Endothelial cell of hepatic sinusoid (primary cell): Measurements from ENCODE around the gene AFF3.

ENCODE experiments used
- in situ Hi-C: cut with HindIII; loops from 2 replicates; pipeline ENCODE4 v1.10.0; 2017; ENCODE audit warnings: low sequenced_read_pairs

Gene AFF3

DNA sequence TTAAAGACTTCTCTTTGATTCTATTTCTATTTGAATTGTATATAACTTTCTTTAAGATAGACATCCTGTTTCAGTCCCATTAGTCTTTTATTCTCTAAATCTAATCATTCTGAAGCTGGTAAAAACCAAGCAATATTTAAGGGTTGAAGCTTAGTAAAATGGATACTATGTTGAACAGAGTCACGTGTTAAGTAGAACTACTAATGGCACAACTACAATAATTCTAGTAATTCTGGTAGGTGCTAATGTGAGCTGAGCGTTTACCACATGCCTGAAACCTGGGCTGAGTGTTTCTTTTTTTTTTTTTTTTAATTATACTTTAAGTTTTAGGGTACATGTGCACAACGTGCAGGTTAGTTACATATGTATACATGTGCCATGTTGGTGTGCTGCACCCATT is 8.9 kb upstream of the AFF3 start:
- in situ Hi-C loops = no loop called here

DNA sequence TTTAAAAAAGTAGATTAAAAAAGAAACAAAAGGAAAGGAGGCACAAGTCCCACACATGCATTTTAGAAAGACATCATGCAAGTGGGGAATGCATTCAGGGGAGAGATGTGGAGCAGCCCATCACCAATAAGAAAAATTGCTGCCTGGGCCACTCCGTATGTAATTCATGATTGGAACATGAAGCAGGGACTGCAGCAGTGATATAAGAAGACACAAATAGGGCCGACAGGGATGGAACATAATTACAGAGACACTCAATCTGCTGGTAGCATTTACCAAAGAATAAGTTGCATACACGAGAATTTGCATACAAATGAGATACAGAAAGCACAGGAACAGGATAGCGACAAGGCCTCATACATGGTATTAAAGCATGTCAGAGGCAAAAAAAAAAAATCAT is 6.5 kb upstream of the AFF3 start:
- in situ Hi-C loops = no loop called here

DNA sequence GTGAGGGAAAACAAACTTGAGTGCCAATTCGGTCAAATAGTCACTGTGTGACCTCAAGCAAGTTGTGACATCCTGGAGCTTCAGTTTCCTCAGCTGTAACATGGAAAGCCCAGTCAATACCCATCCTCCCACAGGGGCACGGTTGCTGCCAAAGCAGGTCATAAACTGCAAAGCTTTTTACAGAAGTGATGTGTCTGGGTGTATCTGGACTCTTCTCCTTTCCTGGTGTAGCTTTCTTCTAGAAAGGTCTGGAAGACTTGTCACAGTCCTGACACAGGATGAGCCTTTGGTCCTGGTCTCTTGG is 4.2 kb upstream of the AFF3 start:
- in situ Hi-C loops = no loop called here

DNA sequence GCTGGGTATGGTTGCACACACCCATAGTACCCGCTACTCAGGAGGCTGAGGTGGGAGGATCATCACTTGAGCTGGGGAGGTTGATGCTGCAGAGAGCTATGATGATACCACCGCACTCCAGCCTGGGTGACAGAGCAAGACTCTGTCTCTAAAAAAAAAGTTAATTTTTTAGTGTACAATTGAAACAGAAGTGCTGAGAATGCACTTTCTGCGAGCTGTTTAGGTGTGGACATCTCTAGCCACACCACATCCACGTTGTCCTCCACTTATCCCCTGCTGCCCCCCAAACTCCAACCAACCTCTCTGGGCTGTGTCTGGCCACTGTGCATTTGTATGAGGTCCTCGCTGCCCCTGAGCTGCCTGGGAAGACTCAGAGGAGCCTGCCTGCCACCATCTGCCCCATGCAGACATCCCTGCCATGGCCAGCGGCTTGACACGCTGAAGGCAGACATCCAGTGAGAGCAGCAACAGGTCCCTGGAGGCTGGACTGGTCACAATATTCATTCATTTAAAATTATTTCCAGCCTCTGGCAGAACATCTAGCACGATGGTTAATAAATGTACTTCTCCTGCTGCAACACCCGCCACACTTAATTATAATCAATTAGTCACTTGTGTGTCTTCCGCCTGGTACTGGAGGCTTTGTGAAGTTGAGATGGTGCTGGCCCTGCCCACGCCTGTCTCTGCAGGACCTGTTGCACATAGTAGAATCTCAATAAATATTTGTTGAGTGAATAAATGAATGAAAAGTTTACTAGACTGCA is 3.7 kb upstream of the AFF3 start:
- in situ Hi-C loops = no loop called here

DNA sequence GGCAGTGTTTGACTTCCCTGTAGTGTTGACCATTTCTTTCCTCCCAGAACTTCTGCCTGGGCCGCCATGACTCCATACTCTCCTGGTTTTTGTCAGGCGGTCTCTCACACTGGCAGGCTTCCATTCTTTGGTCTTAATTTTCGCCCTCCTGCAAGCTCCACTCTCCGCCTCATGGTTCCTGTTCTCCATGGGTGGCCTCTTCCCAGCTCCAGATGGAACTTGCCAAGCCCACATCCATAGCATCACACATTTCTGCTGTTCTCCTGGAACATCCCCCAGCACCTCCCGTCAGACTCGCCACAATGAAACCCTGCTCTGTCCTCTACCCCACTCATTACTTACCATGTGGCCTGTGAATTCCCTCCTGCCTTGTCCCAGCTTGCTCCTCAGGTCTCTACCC is 896 bp upstream of the AFF3 start:
- in situ Hi-C loops = no loop called here

DNA sequence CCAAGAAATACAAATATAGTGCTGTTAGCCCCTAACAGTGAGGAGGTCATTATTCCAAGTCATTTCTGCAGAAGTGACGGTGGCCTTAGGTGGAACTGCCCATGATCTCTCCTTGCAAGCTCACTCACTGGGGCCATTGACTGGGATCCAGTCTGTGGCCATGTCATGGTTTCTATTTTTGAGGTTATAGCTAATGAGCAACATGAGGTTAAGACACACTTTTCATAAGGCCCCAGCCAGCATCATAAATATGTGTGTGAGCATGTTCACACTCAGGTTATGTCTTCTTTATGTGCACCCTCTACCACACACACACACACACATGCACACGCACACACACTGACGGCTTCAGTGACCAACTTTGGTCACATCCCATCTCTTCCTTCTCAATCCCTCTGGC is 484 bp downstream of the AFF3 start:
- in situ Hi-C loops = no loop called here

DNA sequence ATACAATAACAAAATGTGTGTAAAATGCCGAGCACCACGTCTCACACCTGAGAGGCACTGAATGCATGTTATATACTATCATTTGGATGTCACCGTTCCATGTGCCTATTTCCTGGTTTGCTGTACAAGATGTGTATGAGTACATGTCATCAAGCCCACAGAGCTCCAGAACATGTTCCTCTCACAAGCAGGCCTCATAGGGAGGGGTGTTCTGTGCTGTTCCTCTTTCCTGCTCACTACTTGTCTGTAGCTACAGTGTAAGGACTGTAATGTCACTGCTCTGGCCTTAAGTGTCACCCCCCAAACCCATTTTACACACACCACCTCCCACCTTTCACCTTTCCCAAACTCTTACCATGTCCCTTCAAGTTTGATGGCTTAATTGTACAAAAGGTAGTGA is 1.8 kb downstream of the AFF3 start:
- in situ Hi-C loops = no loop called here

DNA sequence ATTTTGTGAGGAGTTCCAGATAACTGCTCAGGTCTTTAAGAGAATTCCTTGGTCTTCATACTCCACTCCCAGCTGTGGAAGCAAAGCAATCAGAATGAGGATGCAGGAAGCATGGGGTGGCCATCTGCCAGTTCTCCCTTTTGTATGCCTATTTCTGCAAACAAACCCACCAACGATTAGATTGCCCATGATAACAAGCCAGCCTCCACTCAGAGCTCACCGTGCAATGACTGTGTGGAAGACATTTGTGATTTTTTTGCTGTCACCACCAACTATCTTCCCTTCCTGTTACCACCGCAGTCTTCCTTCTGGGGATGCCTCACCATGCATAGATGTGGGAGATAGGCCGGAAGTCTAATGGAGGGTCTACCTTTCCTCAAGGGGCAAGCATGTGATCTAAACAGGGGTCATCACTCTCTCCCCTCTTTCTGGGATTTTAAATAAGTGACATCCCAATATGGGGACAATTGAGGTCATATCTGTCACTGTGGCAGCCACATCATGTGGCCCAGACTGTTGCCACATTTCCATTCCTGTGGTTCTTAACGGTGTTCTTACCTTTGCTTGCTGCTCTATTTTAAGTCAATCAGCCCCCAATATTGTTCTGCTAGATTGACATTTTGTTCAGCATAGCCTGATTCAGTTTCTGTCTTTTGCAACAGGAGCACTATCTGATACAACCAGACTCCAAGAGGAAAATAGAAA is 4.4 kb downstream of the AFF3 start:
- in situ Hi-C loops = no loop called here

DNA sequence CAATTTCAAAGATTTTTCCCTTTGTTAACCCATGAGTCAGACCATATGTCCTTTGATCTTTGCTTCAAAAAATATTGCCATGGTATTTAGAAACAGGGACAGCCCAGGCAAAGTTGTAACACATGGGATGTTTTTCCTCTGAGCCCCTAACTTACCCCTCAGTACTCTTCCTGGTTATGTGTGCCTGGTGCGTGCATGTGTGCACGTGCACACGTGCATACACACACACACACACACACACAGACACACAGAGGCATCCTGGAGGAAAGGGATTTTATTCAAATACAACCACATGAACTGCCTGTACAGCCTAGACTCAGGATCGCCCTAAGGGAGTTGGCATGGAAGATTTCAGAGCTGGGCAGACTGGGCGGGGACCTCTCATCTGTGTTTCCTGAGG is 5.1 kb downstream of the AFF3 start:
- in situ Hi-C loops = no loop called here

DNA sequence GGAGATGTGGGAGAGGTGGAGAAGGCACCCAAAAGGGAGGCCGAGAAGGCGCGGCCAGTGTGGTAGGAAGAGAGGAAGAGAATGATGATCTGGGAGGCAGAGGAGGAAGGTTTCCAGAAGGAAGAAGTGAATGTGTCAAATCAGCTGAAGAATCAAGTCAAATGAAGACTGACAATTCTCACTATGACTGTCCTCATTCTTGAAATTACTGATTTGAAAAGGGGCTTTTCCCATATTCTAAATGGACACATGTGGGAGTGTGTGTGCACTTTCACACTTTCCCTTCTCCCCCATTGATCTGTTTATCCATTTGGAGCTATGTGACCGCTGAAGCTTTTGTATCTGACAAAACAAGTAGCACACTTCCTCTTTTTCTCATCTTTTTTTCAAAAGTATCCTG is 6.1 kb downstream of the AFF3 start:
- in situ Hi-C loops = no loop called here

DNA sequence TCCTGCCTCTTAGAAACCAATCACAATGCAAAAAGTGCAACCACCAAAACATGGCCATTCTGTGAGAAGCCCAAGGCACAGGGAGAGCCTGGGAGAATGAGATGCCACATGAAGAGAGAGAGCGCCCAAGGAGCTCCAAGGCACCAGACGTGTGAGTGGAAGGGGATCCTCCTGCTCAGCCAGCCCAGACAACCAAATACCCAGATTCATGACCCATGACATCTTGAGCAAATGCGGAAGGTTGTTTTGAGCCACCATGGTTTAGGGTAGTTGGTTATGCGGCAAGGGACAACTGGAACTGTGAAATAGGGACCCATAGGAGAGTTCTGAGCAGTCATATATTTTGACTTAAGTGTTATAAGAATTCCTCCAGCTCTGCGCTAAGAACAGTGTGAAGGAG is 7.0 kb downstream of the AFF3 start:
- in situ Hi-C loops = no loop called here

DNA sequence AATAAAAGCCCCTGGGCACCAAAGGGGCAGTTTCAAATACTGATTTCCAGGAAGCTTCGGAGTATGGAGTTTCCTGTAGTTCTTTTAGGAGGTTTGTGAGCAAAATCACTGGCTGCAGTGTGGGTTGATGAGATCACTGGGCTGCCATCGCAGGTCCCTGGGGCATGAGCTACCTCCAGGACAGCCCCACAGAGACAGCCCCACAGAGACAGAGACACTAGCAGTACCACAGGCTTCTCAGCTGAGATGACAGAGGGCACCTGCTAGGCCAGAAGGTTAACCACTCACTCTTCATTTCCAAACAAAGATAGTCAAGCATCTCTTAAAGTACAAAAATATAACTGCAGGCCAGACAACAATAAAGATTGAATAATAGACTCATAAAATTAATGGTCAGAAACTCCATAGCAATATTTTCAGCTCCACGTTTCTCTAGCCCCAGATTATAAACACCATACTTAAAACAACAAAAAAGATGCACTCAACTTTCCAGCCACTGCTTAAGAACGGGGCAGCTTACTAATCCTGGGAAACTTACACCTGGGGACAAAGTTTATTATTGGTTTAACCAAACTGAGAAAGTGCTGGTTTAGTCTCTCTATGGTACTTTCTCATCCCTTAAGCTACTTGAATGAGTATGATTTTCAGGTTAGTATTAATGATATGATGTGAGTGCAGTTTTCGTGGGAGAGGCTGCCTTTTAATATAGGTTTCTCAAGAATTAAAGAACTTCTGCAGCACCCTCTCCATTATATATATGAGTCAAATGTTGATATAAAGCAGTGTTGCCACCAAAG is 11.6 kb downstream of the AFF3 start:
- in situ Hi-C loops = no loop called here

DNA sequence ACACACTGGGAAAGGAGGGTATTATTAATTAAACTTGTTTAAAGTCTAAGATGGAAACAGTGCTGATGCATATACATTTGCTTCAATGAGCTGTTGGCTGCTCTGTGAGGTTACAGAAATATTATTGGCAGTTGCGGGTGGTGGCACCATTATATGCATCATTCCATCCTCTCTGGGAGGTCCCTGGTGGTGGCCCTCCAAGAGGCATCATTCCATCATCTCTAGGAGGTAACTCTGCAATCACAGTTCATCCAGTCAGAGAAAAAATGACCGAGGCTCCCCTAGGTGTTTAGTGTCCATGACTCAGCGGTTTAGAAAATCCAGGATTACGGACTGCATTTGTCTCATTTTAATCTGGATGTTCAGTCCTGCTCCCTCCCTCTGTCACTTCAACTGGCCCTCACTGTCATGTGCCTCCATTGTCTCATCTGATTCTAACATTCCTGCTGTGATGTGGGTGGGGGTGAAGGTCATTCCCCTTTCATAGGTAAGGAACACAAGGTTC is 15.4 kb downstream of the AFF3 start:
- in situ Hi-C loops = no loop called here

DNA sequence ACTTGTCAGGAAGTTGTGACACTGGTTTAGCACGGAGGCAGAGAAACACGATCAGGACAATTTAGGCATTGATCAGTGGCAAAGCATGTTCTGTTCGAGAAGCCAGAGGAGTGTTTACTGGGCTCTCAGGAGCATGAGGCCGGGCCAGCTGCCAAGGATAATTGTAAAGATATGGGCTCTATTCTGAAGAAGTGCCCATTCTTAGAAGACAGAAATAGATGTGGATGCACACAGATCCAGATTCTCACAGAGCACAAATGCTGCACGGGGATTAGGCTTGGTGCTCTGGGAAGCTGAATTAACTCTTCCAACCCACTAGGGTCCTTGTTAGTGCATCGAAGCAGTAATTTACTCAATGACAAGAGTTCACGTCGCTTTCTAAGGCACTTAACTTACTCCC is 16.2 kb downstream of the AFF3 start:
- in situ Hi-C loops = no loop called here

DNA sequence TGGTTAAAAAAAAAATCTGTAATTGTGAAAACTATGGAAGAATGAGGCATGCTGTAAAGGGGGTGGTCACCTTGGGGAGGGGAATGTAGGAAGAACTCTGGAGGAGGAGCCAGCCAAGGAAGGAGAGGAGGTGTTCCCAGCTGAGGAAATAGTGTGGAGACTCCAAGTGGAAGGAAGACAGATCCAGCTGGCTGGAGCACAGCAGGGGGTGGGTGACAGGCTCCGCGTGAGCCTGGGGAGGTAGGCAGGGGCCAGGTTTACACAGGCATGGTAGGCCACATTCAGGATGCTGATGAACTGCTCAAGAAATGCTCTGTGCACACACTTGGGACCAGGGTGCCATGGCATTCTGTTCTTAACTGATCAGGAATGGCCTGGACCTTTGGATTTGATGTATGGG is 16.8 kb downstream of the AFF3 start:
- in situ Hi-C loops = no loop called here

DNA sequence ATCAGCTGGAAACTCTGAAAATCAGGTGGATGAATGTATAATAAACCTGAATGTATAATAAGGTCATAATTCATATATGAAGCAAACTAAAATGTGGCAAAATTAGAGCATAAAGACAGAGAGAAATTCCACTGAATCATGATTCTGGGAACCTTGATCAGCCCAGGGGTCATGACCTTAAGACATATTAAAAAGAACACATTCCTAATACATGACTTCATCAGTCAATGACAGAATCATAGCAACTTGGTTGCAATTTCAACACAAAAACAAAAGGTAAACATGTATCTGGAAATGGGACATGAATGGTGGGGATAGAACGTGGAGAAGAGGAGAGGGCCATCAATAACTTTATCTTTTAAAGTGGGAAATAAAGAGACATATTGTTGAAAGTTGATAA is 17.6 kb downstream of the AFF3 start:
- in situ Hi-C loops = no loop called here

DNA sequence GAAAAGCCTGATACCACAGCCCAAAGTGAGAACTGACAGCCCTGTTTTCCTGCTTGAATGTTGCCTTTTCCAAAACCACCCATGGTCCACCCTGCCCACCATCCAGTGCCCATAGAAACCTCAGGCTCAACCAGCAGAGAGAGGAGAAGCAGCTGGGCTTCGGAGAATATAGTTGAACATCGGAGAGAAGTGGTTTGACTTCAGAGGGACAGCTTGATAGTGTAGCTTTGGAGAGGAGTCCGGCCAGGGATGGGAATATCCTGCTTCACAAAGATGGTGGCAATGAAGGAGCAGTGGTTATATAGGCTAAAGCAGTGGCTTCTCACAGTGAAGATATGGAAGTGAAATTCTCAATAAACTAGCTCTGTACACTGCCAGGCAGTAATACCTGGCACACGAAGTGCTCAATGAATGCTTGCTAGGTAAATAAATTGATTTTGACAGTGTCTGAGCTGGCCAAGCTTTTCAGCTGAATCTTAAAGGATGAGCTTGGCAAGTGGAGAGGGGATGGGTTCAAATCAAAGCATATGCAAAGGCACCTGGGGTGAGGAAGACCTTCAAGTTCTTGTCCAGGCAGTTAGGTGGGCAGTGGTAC is 21.2 kb downstream of the AFF3 start:
- in situ Hi-C loops = no loop called here

DNA sequence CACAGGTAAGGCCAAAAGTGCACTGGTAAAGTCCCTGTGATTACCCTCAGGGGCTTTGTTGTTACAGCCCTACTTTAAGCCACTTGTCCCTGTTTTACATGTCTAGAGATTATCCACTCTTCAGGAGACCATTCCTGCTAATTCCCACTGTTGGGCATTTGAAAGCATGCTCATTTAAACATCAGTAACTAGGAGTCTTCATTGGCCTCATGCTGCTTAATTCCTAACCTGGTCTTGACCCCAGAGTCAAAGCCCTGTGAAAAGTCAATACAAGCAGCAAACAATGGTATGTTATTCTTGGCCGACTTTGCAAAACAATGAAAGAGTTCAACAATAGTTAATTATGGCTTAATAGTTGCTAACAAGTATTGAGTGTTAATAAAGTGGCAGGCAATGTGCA is 23.2 kb downstream of the AFF3 start:
- in situ Hi-C loops = no loop called here

DNA sequence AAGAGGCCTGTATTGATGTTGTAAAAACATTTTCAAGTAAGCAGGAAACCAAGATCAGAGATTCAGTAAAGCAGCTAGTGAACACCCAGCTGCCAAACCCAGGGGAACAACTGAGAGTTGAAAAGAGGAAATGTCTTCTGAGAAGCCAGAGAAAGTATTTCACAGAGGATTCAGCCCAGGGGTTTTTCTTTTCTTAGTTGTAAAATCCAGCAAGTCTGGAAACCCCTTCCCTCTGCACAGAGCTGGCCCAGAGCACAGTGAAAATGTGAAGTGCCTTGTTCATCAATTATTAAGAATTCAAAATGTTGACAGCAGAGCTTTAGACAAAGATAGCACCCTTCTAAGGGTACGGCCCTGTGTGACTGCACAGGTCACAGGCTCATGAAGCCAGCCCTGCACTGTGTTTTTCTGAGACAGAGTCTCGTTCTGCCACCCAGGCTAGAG is 28.4 kb downstream of the AFF3 start:
- in situ Hi-C loops = no loop called here

DNA sequence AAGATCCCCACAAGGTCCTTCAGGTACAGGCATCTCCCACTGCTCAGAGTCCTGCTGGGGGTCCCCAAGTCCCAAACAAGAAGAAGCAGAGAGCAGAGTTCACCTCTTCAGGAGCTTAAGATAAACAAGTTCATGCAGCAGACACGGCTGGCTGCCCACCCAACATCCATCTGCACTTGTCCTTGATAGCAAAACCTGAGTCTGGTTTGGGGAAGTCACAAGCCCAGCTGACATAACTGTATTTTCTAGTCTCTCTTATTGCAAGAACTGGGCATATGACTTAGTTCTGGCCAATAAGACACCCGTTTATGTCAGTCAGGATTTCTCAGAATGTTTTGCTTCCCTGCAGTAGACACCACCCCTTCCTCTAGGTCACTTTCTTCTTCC is 31.8 kb downstream of the AFF3 start:
- in situ Hi-C loops = no loop called here

DNA sequence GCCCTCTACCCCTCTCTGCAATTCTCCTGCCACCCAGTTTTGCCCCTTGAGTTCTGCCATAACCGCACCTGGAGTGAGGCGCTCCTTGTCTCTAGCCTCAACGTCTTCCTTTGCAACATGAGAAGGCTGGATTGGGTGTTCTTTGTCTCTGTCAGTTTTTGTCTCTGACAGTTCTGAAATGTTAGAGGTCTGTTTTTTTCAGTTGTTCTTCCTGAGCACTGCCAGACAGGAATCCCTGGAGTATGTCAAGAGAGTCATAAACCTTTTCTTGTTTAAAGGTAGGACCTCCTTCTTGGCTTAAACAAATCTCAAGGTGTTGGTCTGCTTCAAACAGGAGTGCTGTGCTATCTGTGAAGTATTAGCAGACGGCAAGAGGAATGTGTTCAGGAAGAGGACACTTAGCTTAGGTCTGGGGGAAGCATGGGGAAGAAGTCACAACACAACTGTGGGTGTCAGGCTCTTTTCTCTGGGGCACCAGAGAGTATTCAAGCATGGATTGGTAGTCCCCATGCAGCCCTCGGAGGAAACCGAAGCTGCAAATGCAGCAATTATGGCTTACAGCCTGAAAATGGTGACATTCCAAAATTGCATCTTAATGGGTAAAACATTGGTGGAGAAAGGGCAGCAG is 32.3 kb downstream of the AFF3 start:
- in situ Hi-C loops = no loop called here
